ENCODE results near the gene ADAT1. TPM values are rescaled to one million over a fixed set of nuclear protein-coding genes. Genes with fewer than 3 reads are reported as not detected.

ADAT1 gene
- total and polyA plus RNA-seq, 2 of the 8 experiments (the other 6 are each of a cell fraction or from before 2014, with no cell fraction given), result 30.7 to 44.7 TPM

GRCh38 chr16:75590920-75591843, 31.9 kb downstream of the ADAT1 start:
- H2BK5ac ChIP-seq (ENCODE audit: low read depth, low read length), result no peak overlapping the region
- H3K18ac ChIP-seq (ENCODE audit: extremely low read depth, low read length), result no peak overlapping the region; the same call in 1 of the 2 replicates
- TF ChIP-seq RAD21 (IDR thresholded peaks at IDR 0.05 in 1 of 2, conservative IDR thresholded peaks at IDR 0.05 in 1 of 2; ENCODE audit: low read depth in 2 of 2, low read length in 2 of 2) (peak; percentile 32 to 52; a peak in 2 of 4 replicates), FOSL1 (IDR thresholded peaks at IDR 0.05; ENCODE audit: insufficient read depth, low read depth, low read length) (no peak)
- H4K91ac ChIP-seq (replicated peaks; ENCODE audit: insufficient read length, low read length), result no peak overlapping the region
- no peak overlapping the region for H3K4me3 ChIP-seq (ENCODE audit: extremely low read depth in 1 of 4, insufficient read depth in 2 of 4, low read depth in 3 of 4, low read length in 4 of 4)
- no peaks in the 10 kb centered on the region for H3K79me1 ChIP-seq (ENCODE audit: low read depth, low read length)
- H2AK5ac ChIP-seq (ENCODE audit: low read depth, low read length), result peak overlapping the region; percentile 29; the same call in 1 of the 2 replicates
- 83% methylated on average over 8 of the region's 8 CpGs; no CpG with 5 or more reads in 1 of the 2 experiments for WGBS, 2 experiments (ENCODE audit: extremely low coverage in 1 of 2, insufficient coverage in 1 of 2, insufficient read length in 1 of 2, insufficient replicate concordance in 2 of 2, low coverage in 1 of 2, low lambda C conversion rate in 2 of 2, missing lambda C conversion rate in 1 of 2)
- H3K56ac ChIP-seq (replicated peaks; ENCODE audit: insufficient read length, low read depth, low read length), result no peak overlapping the region
- DNase-seq (ENCODE audit: low read depth in 1 of 2, low spot score in 2 of 2) (no peak), FAIRE-seq (no peak)
- no peaks in the 10 kb centered on the region for H4K20me1 ChIP-seq (replicated peaks in 1 of 2; ENCODE audit: control insufficient read depth in 1 of 2, insufficient read depth in 2 of 2, low read length in 2 of 2)
- H3K4ac ChIP-seq (replicated peaks; ENCODE audit: insufficient read length, low read depth, low read length), result no peak overlapping the region
- no peaks in the 10 kb centered on the region for H3K9me3 ChIP-seq (ENCODE audit: insufficient read depth in 2 of 2, low read depth in 1 of 2, low read length in 1 of 2)
- no peaks in the 10 kb centered on the region for H3K23me2 ChIP-seq (ENCODE audit: low read depth, low read length)
- H4K8ac ChIP-seq (ENCODE audit: extremely low read depth, insufficient read depth, low read length), result no peak overlapping the region
- no peaks in the 10 kb centered on the region; a peak in 1 of 8 replicates for H3K36me3 ChIP-seq (ENCODE audit: control insufficient read depth in 2 of 4, insufficient read depth in 4 of 4, low read length in 3 of 4)
- no peak overlapping the region for H4K5ac ChIP-seq (ENCODE audit: insufficient read length, low read depth, low read length)
- peaks cover 5 to 18% (median 16%) of the 10 kb centered on the region in 4 experiments; a peak in 6 of 7 replicates for H3K4me1 ChIP-seq (replicated peaks in 1 of 4; ENCODE audit: control insufficient read depth in 3 of 4, insufficient read depth in 4 of 4, low read length in 3 of 4)
- no peak overlapping the region for H2AFZ ChIP-seq (ENCODE audit: low read length)
- H3K27me3 ChIP-seq (replicated peaks in 1 of 4; ENCODE audit: control insufficient read depth in 3 of 4, extremely low read depth in 1 of 4, insufficient read depth in 3 of 4, low read length in 3 of 4), result no peaks in the 10 kb centered on the region
- H2BK20ac ChIP-seq (ENCODE audit: low read length), result no peak overlapping the region
- CTCF ChIA-PET (ENCODE audit: partially characterized antibody), result interaction anchor here (0.8 to 2.1 kb wide), 13 partner anchors 8 to 391 kb away, joined by 3 to 12 read pairs (median 4); partner anchors contain the start of gene CHST5
- H3K23ac ChIP-seq (ENCODE audit: insufficient read length), result no peak overlapping the region
- H2BK120ac ChIP-seq (replicated peaks; ENCODE audit: low read depth, low read length), result no peak overlapping the region
- H3K4me2 ChIP-seq (ENCODE audit: insufficient read depth in 1 of 2, low read depth in 2 of 2, low read length in 2 of 2), result no peak overlapping the region
- H2BK15ac ChIP-seq (ENCODE audit: low read length), result peak overlapping the region; percentile 12; the same call in 1 of the 2 replicates
- H3K9ac ChIP-seq (replicated peaks in 1 of 4; ENCODE audit: extremely low read depth in 1 of 4, low read depth in 3 of 4, low read length in 3 of 4), result no peak overlapping the region
- no peak overlapping the region for H3K14ac ChIP-seq (ENCODE audit: insufficient read length)
- H2BK12ac ChIP-seq (ENCODE audit: low read depth, low read length), result no peak overlapping the region
- no peak overlapping the region for H3K27ac ChIP-seq (ENCODE audit: low read depth, low read length)
- POLR2A ChIA-PET (ENCODE audit: partially characterized antibody), result interaction anchor here (0.6 to 1.6 kb wide), 10 partner anchors 9 to 336 kb away, joined by 3 to 7 read pairs (median 4); partner anchors contain the start of gene ADAT1
- H3K79me2 ChIP-seq (ENCODE audit: control insufficient read depth in 1 of 2, insufficient read depth in 2 of 2, low read length in 2 of 2), result no peaks in the 10 kb centered on the region

All from H1 (cell line).